K562 (cell line): ENCODE measurements around the gene THUMPD2. TPM values are rescaled to one million over a fixed set of nuclear protein-coding genes. Genes with fewer than 3 reads are reported as not detected.

ENCODE experiments used
- CEBPG ChIP-seq, 3 experiments: fragments of 200-800 bp in 1 of 3; sonication (Bioruptor generic) in 1 of 3; sonication (generic) in 1 of 3; formaldehyde crosslinking in 1 of 3; IDR thresholded peaks in 2 of 3; conservative IDR thresholded peaks in 1 of 3; 2 replicates each; pipeline versions ENCODE4 v1.6.1 to v1.8.0; 2016 to 2022; ENCODE audit warnings: missing compliant biosample characterization in 2 of 3, missing genetic modification characterization in 2 of 3, mild to moderate bottlenecking in 1 of 3, missing genetic modification reagents in 1 of 3
- FOS ChIP-seq: IDR thresholded peaks from 3 replicates; pipeline ENCODE4 v1.6.1; 2011; ENCODE audit not compliant: insufficient read length; ENCODE audit errors: extremely low read depth
- GABPA ChIP-seq: fragments of 200-800 bp; sonication (Bioruptor generic); conservative IDR thresholded peaks from 2 replicates; pipeline ENCODE4 v1.6.1; 2016; ENCODE audit warnings: low read depth, missing genetic modification characterization, missing compliant biosample characterization
- HDAC1 ChIP-seq, 2 experiments: fragments of 450-650 bp; IDR thresholded peaks; 2 replicates each; pipeline ENCODE4 v1.6.1; 2016 to 2017; ENCODE audit warnings: inconsistent platforms in 1 of 2, mild to moderate bottlenecking in 1 of 2, moderate library complexity in 1 of 2
- HLTF ChIP-seq: fragments of 450-650 bp; IDR thresholded peaks from 2 replicates; pipeline ENCODE4 v1.6.1; 2016
- HNRNPLL ChIP-seq: fragments of 200-400 bp; formaldehyde crosslinking; IDR thresholded peaks from 2 replicates; pipeline ENCODE4 v1.6.1; 2017; ENCODE audit warnings: low read length, low read depth, mild to moderate bottlenecking; ENCODE audit not compliant: poor library complexity, severe bottlenecking
- KDM4B ChIP-seq, 2 experiments: fragments of 450-650 bp in 1 of 2; sonication (generic) in 1 of 2; IDR thresholded peaks; 2 replicates each; pipeline ENCODE4 v1.6.1; 2016 to 2017; ENCODE audit warnings: borderline replicate concordance in 2 of 2, antibody characterized with exemption in 1 of 2, low read depth in 1 of 2, mild to moderate bottlenecking in 1 of 2
- MTA2 ChIP-seq: fragments of 450-650 bp; IDR thresholded peaks from 2 replicates; pipeline ENCODE4 v1.6.1; 2016; ENCODE audit warnings: low read depth
- NFYB ChIP-seq: IDR thresholded peaks from 2 replicates; pipeline ENCODE4 v1.6.1; 2011; ENCODE audit warnings: mild to moderate bottlenecking, moderate library complexity; ENCODE audit not compliant: insufficient read length; ENCODE audit errors: extremely low read depth
- NR0B1 ChIP-seq: fragments of 450-650 bp; IDR thresholded peaks from one replicate; pipeline ENCODE4 v1.6.1; 2018; ENCODE audit warnings: mild to moderate bottlenecking, moderate library complexity; ENCODE audit not compliant: partially characterized antibody
- PURB ChIP-seq: sonication (generic); formaldehyde crosslinking; IDR thresholded peaks from 2 replicates; pipeline ENCODE4 v1.9.0; 2021; ENCODE audit warnings: low read depth, mild to moderate bottlenecking, missing genetic modification reagents
- RAD51 ChIP-seq: fragments of 450-650 bp; IDR thresholded peaks from 2 replicates; pipeline ENCODE4 v1.7.1; 2016; ENCODE audit warnings: low read depth, mild to moderate bottlenecking, borderline replicate concordance
- TFAM ChIP-seq: fragments of 250-450 bp; sonication (Bioruptor Pico); conservative IDR thresholded peaks from 2 replicates; pipeline ENCODE4 v1.5.0; 2021; ENCODE audit warnings: mild to moderate bottlenecking, moderate library complexity
- U2AF1 ChIP-seq: fragments of 200-400 bp; formaldehyde crosslinking; optimal IDR thresholded peaks from 2 replicates; pipeline ENCODE3; 2017; ENCODE audit warnings: mild to moderate bottlenecking, low read depth, low read length, moderate library complexity
- ZKSCAN1 ChIP-seq: fragments of 150-350 bp; IDR thresholded peaks from 2 replicates; pipeline ENCODE4 v1.6.1; 2016; ENCODE audit warnings: low read depth, low read length
- ZNF175 ChIP-seq: fragments of 200-800 bp; sonication (Bioruptor generic); IDR thresholded peaks from 2 replicates; pipeline ENCODE4 v1.6.1; 2016; ENCODE audit warnings: low read depth, mild to moderate bottlenecking, missing genetic modification characterization, missing compliant biosample characterization
- ZNF274 ChIP-seq: IDR thresholded peaks from 2 replicates; pipeline ENCODE4 v1.6.1; 2011; ENCODE audit warnings: low read depth, mild to moderate bottlenecking, low read length, moderate library complexity, borderline replicate concordance
- ZNF584 ChIP-seq: fragments of 200-800 bp; sonication (Bioruptor generic); IDR thresholded peaks from 2 replicates; pipeline ENCODE4 v1.6.1; 2016; ENCODE audit warnings: low read depth, mild to moderate bottlenecking, missing genetic modification characterization, missing compliant biosample characterization
- ZNF780A ChIP-seq: fragments of 250-450 bp; sonication (Bioruptor Pico); IDR thresholded peaks from 2 replicates; pipeline ENCODE4 v1.5.0; 2021; ENCODE audit warnings: mild to moderate bottlenecking
- polyA plus RNA-seq, 8 experiments: library from polyadenylated mRNA; depleted of rRNA in 4 of 8; stranded (reverse) in 5 of 8; unstranded in 3 of 8; fragments of >200 nt; fragmentation: Nextera tagmentation in 2 of 8; fragmentation: Illumina TruSeq in 1 of 8; extraction: Ambion mirVana in 2 of 8; extraction: Trizol in 1 of 8; gene quantifications; 2 replicates each; pipeline versions ENCODE4 v1.2.1 to v1.2.3, GENCODE V29; 2011 to 2014; ENCODE audit warnings: inconsistent platforms in 1 of 8, missing spikeins in 1 of 8
- total RNA-seq, 7 experiments: library from RNA; depleted of rRNA in 6 of 7; stranded (reverse); fragments of >200 nt in 6 of 7; fragmentation: Illumina TruSeq in 2 of 7; extraction: Trizol in 2 of 7; gene quantifications; 2 replicates each; pipeline versions ENCODE4 v1.2.1 to v1.2.3, GENCODE V29; 2011 to 2021; ENCODE audit warnings: low replicate concordance in 1 of 7
- TF ChIP-seq, protein P1 (sequence below): fragments of 250-450 bp; sonication (Bioruptor Pico); IDR thresholded peaks from 2 replicates; pipeline ENCODE4 v1.4.0; 2020
- TF ChIP-seq, protein P2 (sequence below): fragments of 450-650 bp; IDR thresholded peaks from 2 replicates; pipeline ENCODE4 v1.6.1; 2017; ENCODE audit warnings: antibody characterized with exemption, mild to moderate bottlenecking

The THUMPD2 gene
- total and polyA plus RNA-seq, 9 of the 15 experiments (the other 6 are each of a cell fraction or from before 2014, with no cell fraction given) = 9.6 to 40.4 (median 24.0) TPM

- TF ChIP-seq ZNF175 (CRISPR knock-in tag) (0 out of 2 replicates have a peak, but pooled peaks have one; percentile 40), TFAM (CRISPR knock-in tag) (no peak), HLTF (no peak), ZNF274 (no peak), CEBPG (CRISPR knock-in tag; IDR thresholded peaks at IDR 0.05) (no peak), CEBPG (tag; conservative IDR thresholded peaks at IDR 0.05 in 1 of 2, IDR thresholded peaks at IDR 0.05 in 1 of 2) (no peak), HNRNPLL (no peak), HDAC1 (IDR thresholded peaks at IDR 0.05) (peak in 1 of 2 experiments; percentile 72; a peak in 1 of 4 replicates), RAD51 (peak; percentile 90), GABPA (tag) (peak; percentile 39), ZNF780A (CRISPR knock-in tag) (no peak), FOS (no peak), ZKSCAN1 (0 out of 2 replicates have a peak, but pooled peaks have one; percentile 33), ZNF584 (CRISPR knock-in tag) (0 out of 2 replicates have a peak, but pooled peaks have one; percentile 62), PURB (CRISPR knock-in tag) (no peak), NFYB (no peak), NR0B1 (no peak), KDM4B (IDR thresholded peaks at IDR 0.05; ENCODE audit: borderline replicate concordance in 2 of 2, low read depth in 1 of 2) (0 out of 4 replicates have a peak, but pooled peaks of 1 of the 2 experiments have one; percentile 33), U2AF1 (peak; percentile 85), MTA2 (no peak)
- TF ChIP-seq, protein P1, sequence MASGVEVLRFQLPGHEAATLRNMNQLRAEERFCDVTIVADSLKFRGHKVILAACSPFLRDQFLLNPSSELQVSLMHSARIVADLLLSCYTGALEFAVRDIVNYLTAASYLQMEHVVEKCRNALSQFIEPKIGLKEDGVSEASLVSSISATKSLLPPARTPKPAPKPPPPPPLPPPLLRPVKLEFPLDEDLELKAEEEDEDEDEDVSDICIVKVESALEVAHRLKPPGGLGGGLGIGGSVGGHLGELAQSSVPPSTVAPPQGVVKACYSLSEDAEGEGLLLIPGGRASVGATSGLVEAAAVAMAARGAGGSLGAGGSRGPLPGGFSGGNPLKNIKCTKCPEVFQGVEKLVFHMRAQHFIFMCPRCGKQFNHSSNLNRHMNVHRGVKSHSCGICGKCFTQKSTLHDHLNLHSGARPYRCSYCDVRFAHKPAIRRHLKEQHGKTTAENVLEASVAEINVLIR (CRISPR knock-in tag) = no peak
- TF ChIP-seq, protein P2, sequence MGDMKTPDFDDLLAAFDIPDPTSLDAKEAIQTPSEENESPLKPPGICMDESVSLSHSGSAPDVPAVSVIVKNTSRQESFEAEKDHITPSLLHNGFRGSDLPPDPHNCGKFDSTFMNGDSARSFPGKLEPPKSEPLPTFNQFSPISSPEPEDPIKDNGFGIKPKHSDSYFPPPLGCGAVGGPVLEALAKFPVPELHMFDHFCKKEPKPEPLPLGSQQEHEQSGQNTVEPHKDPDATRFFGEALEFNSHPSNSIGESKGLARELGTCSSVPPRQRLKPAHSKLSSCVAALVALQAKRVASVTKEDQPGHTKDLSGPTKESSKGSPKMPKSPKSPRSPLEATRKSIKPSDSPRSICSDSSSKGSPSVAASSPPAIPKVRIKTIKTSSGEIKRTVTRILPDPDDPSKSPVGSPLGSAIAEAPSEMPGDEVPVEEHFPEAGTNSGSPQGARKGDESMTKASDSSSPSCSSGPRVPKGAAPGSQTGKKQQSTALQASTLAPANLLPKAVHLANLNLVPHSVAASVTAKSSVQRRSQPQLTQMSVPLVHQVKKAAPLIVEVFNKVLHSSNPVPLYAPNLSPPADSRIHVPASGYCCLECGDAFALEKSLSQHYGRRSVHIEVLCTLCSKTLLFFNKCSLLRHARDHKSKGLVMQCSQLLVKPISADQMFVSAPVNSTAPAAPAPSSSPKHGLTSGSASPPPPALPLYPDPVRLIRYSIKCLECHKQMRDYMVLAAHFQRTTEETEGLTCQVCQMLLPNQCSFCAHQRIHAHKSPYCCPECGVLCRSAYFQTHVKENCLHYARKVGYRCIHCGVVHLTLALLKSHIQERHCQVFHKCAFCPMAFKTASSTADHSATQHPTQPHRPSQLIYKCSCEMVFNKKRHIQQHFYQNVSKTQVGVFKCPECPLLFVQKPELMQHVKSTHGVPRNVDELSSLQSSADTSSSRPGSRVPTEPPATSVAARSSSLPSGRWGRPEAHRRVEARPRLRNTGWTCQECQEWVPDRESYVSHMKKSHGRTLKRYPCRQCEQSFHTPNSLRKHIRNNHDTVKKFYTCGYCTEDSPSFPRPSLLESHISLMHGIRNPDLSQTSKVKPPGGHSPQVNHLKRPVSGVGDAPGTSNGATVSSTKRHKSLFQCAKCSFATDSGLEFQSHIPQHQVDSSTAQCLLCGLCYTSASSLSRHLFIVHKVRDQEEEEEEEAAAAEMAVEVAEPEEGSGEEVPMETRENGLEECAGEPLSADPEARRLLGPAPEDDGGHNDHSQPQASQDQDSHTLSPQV = peak; percentile 60; the same call in 1 of the 2 replicates
These were observed at the start of gene THUMPD2 (continued) for GRCh38 chr2:39778775-39779340.
